Tibial artery (tissue), 4 donors: ENCODE data around the gene DDTL.

ENCODE experiments used
- DNase-seq, 2 donors: peaks; one replicate each; pipeline ENCODE4 v3.0.0-alpha.2; 2019
- H3K27ac ChIP-seq, 2 donors: fragments of 200-600 bp; sonication (generic) in 1 of 2; 1 replicate in 1 of 2; 2 replicates in 1 of 2; pipeline ENCODE4 v1.5.1; 2018 to 2019; ENCODE audit warnings: mild to moderate bottlenecking in 1 of 2
- H3K27me3 ChIP-seq, 2 donors: fragments of 200-600 bp; sonication (generic) in 1 of 2; one replicate each; pipeline versions ENCODE4 v1.5.1 to v1.6.0; 2016 to 2019
- H3K36me3 ChIP-seq, 3 donors: fragments of 200-600 bp; sonication (generic) in 2 of 3; one replicate each; pipeline ENCODE4 v1.5.1; 2016 to 2019; ENCODE audit warnings: mild to moderate bottlenecking in 2 of 3
- H3K4me1 ChIP-seq, 4 donors: fragments of 200-600 bp; sonication (generic) in 2 of 4; 1 replicate in 3 of 4; 2 replicates in 1 of 4; pipeline ENCODE4 v1.5.1; 2016 to 2019
- H3K4me3 ChIP-seq, 2 donors: fragments of 200-600 bp; sonication (generic) in 1 of 2; 1 replicate in 1 of 2; 2 replicates in 1 of 2; pipeline ENCODE4 v1.5.1; 2018 to 2019; ENCODE audit warnings: mild to moderate bottlenecking in 2 of 2
- H3K9me3 ChIP-seq, 3 donors: fragments of 200-600 bp; sonication (generic) in 1 of 3; one replicate each; pipeline ENCODE4 v1.5.1; 2016 to 2019
- CTCF ChIP-seq, 2 experiments: fragments of 200-600 bp in 1 of 2; fragments of 450-650 bp in 1 of 2; IDR thresholded peaks; one replicate each; pipeline ENCODE4 v1.5.1; 2017 to 2019; ENCODE audit warnings: antibody characterized with exemption in 2 of 2, mild to moderate bottlenecking in 1 of 2, moderate library complexity in 1 of 2
- intact Hi-C: fragments of 100-400 bp; cut with DNase I; formaldehyde crosslinking; loops from one replicate; pipeline ENCODE4 v1.15.0; 2023; ENCODE audit warnings: low total_unique reads

DDTL gene

GRCh38 chr22:24005201-24005600, 38.5 kb downstream of the DDTL start, which contains the start of gene GSTT4:
Gene GSTT4, minus strand, starts transcription at chr22:24005453. Its CDS starts 97 bp downstream, at chr22:24005356.
- DNase-seq: peak in 1 of 2 donors; percentile 87
- Histone ChIP-seq H3K27ac (peak within 1 kb of the TSS; percentile 53 to 73), H3K36me3 (no peaks in the 10 kb centered on the region), H3K9me3 (no peaks in the 10 kb centered on the region), H3K27me3 (no peaks in the 10 kb centered on the region), H3K4me3 (no peak within 1 kb of the TSS), H3K4me1 (peaks cover 0 to 17% (median 11%) of the 10 kb centered on the region in 4 donors)
- TF ChIP-seq CTCF (IDR thresholded peaks at IDR 0.05): no peak
- intact Hi-C loops: no loop called here

GRCh38 chr22:24006207-24006913, 39.7 kb downstream of the DDTL start:
- Histone ChIP-seq H3K27me3 (no peaks in the 10 kb centered on the region), H3K9me3 (no peaks in the 10 kb centered on the region), H3K27ac (peak overlapping the region in 1 of 2 donors; percentile 73), H3K36me3 (no peaks in the 10 kb centered on the region), H3K4me3 (no peak overlapping the region), H3K4me1 (peaks cover 0 to 21% (median 11%) of the 10 kb centered on the region in 4 donors)
- intact Hi-C loops: no loop called here
- TF ChIP-seq CTCF (IDR thresholded peaks at IDR 0.05): no peak
- no peak for DNase-seq

GRCh38 chr22:24006914-24007214, 40.2 kb downstream of the DDTL start:
- Histone ChIP-seq H3K4me3 (no peak overlapping the region), H3K9me3 (no peaks in the 10 kb centered on the region), H3K27ac (no peak overlapping the region), H3K27me3 (no peaks in the 10 kb centered on the region), H3K4me1 (peaks cover 0 to 21% (median 15%) of the 10 kb centered on the region in 4 donors), H3K36me3 (no peaks in the 10 kb centered on the region)
- DNase-seq: no peak
- TF ChIP-seq CTCF (IDR thresholded peaks at IDR 0.05): no peak
- intact Hi-C loops: no loop called here

GRCh38 chr22:24007253-24008021, 40.7 kb downstream of the DDTL start:
- intact Hi-C loops: no loop called here
- no peak overlapping the region for H3K27ac ChIP-seq

GRCh38 chr22:24008022-24008283, 41.3 kb downstream of the DDTL start:
- Histone ChIP-seq H3K27ac (no peak overlapping the region), H3K27me3 (no peaks in the 10 kb centered on the region), H3K4me1 (peaks cover 0 to 30% (median 25%) of the 10 kb centered on the region in 4 donors), H3K4me3 (no peak overlapping the region), H3K9me3 (no peaks in the 10 kb centered on the region), H3K36me3 (no peaks in the 10 kb centered on the region)
- no peak for DNase-seq
- no peak for TF ChIP-seq CTCF (IDR thresholded peaks at IDR 0.05)
- intact Hi-C loops: no loop called here

More at GRCh38 chr22:24007253-24008021, 40.7 kb downstream of the DDTL start:
- H3K4me1 ChIP-seq: peaks cover 0 to 25% (median 20%) of the 10 kb centered on the region in 4 donors
- no peak for DNase-seq
- H3K27me3 ChIP-seq: no peaks in the 10 kb centered on the region
- H3K9me3 ChIP-seq: no peaks in the 10 kb centered on the region
- no peaks in the 10 kb centered on the region for H3K36me3 ChIP-seq
- H3K4me3 ChIP-seq: no peak overlapping the region
- TF ChIP-seq CTCF (IDR thresholded peaks at IDR 0.05): no peak
